IMR-90 (cell line): ENCODE data around the gene PLXNB1. TPM values are rescaled to one million over a fixed set of nuclear protein-coding genes. Genes with fewer than 3 reads are reported as not detected.

Experiments
- ATAC-seq: fragments of 200-7000 bp; cut with Tn5 transposase; 2 replicates; pipeline ENCODE4 v1.9.1; 2020; ENCODE audit warnings: low read depth, mild to moderate bottlenecking, moderate library complexity
- BruUV-seq: library from RNA; stranded (reverse); fragments of 400-500 nt; replicated peaks from 2 replicates; lab custom pipeline; 2021; lab: Mats Ljungman, UMichigan
- CTCF ChIA-PET: fragments of 300-600 bp; formaldehyde crosslinking; extraction: SDS; loops from one replicate; lab custom pipeline; 2021; ENCODE audit warnings: antibody characterized with exemption; lab: Yijun Ruan, JAX
- POLR2A ChIA-PET: fragments of 300-600 bp; sonication (Branson Sonifier 250); formaldehyde crosslinking; loops from one replicate; lab custom pipeline; 2022; ENCODE audit warnings: antibody characterized with exemption; ENCODE audit not compliant: unreplicated experiment; lab: Charles Lee
- DNase-seq: peaks from one replicate; pipeline ENCODE4 v3.0.0; 2013
- H2AFZ ChIP-seq: replicated peaks from 2 replicates; pipeline ENCODE3; 2013; ENCODE audit warnings: low read length, mild to moderate bottlenecking; ENCODE audit not compliant: poor library complexity
- H2AK5ac ChIP-seq: 2 replicates; pipeline ENCODE4 v1.6.1; 2013; ENCODE audit warnings: low read depth, low read length, inconsistent platforms
- H2AK9ac ChIP-seq: replicated peaks from 2 replicates; pipeline ENCODE3; 2013; ENCODE audit warnings: mild to moderate bottlenecking, low read depth, low read length, moderate library complexity; ENCODE audit not compliant: poor library complexity
- H2BK120ac ChIP-seq: 2 replicates; pipeline ENCODE4 v1.6.1; 2013; ENCODE audit warnings: low read depth, low read length, inconsistent platforms
- H2BK15ac ChIP-seq: 3 replicates; pipeline ENCODE4 v1.6.1; 2013; ENCODE audit warnings: low read depth, low read length, inconsistent platforms
- H2BK20ac ChIP-seq: 2 replicates; pipeline ENCODE4 v1.6.1; 2013; ENCODE audit warnings: low read depth, mild to moderate bottlenecking, inconsistent platforms, low read length, moderate library complexity
- H2BK5ac ChIP-seq: 2 replicates; pipeline ENCODE4 v1.6.1; 2013; ENCODE audit warnings: mild to moderate bottlenecking, low read depth, low read length, inconsistent platforms; ENCODE audit not compliant: poor library complexity, severe bottlenecking
- H3K14ac ChIP-seq: replicated peaks from 2 replicates; pipeline ENCODE4 v1.6.1; 2013; ENCODE audit warnings: low read depth, low read length, inconsistent platforms
- H3K18ac ChIP-seq: 2 replicates; pipeline ENCODE4 v1.6.1; 2013; ENCODE audit warnings: low read depth, low read length, control low read depth
- H3K23ac ChIP-seq: 2 replicates; pipeline ENCODE4 v1.6.1; 2013; ENCODE audit warnings: low read depth, low read length, inconsistent platforms
- H3K27ac ChIP-seq: 2 replicates; pipeline ENCODE4 v1.5.1; 2013; ENCODE audit warnings: mild to moderate bottlenecking, control low read depth, low read length; ENCODE audit not compliant: insufficient read depth
- H3K27me3 ChIP-seq: 2 replicates; pipeline ENCODE4 v1.6.1; 2013; ENCODE audit warnings: low read length; ENCODE audit not compliant: control insufficient read depth, insufficient read depth
- H3K36me3 ChIP-seq: 2 replicates; pipeline ENCODE4 v1.6.1; 2013; ENCODE audit warnings: low read length, mixed read lengths; ENCODE audit not compliant: control insufficient read depth, insufficient read depth
- H3K4ac ChIP-seq: 2 replicates; pipeline ENCODE4 v1.6.1; 2013; ENCODE audit warnings: low read depth, low read length, inconsistent platforms
- H3K4me1 ChIP-seq: 2 replicates; pipeline ENCODE4 v1.6.1; 2013; ENCODE audit warnings: low read length, mixed read lengths; ENCODE audit not compliant: control insufficient read depth, insufficient read depth
- H3K4me2 ChIP-seq: 2 replicates; pipeline ENCODE4 v1.6.1; 2013; ENCODE audit warnings: low read depth, mild to moderate bottlenecking, control low read depth, low read length, moderate library complexity
- H3K4me3 ChIP-seq: 2 replicates; pipeline ENCODE4 v1.5.1; 2013; ENCODE audit warnings: low read depth, mild to moderate bottlenecking, control low read depth, low read length, moderate library complexity; ENCODE audit not compliant: insufficient read depth
- H3K56ac ChIP-seq: 2 replicates; pipeline ENCODE4 v1.6.1; 2013; ENCODE audit warnings: low read length, inconsistent platforms; ENCODE audit not compliant: insufficient read depth; ENCODE audit errors: extremely low read depth
- H3K79me1 ChIP-seq, 2 experiments: 2 replicates each; pipeline ENCODE4 v1.6.1; 2013; ENCODE audit warnings: low read length in 2 of 2, inconsistent platforms in 1 of 2, low read depth in 1 of 2
- H3K9ac ChIP-seq: 2 replicates; pipeline ENCODE4 v1.6.1; 2013; ENCODE audit warnings: low read depth, low read length, control low read depth
- H3K9me1 ChIP-seq: 2 replicates; pipeline ENCODE4 v1.6.1; 2013; ENCODE audit warnings: low read length, inconsistent platforms; ENCODE audit not compliant: insufficient read depth
- H3K9me3 ChIP-seq: 2 replicates; pipeline ENCODE4 v1.6.1; 2013; ENCODE audit warnings: low read length; ENCODE audit not compliant: control insufficient read depth, insufficient read depth
- H4K20me1 ChIP-seq: 2 replicates; pipeline ENCODE4 v1.6.1; 2013; ENCODE audit warnings: low read length, inconsistent platforms; ENCODE audit not compliant: insufficient read depth
- H4K5ac ChIP-seq: 2 replicates; pipeline ENCODE4 v1.6.1; 2013; ENCODE audit warnings: mild to moderate bottlenecking, low read depth, low read length, control low read depth
- H4K8ac ChIP-seq, 2 experiments: 2 replicates each; pipeline ENCODE4 v1.6.1; 2013; ENCODE audit warnings: low read depth in 2 of 2, low read length in 2 of 2, control low read depth in 1 of 2, inconsistent platforms in 1 of 2
- H4K91ac ChIP-seq: 2 replicates; pipeline ENCODE4 v1.6.1; 2013; ENCODE audit warnings: low read depth, low read length, inconsistent platforms; ENCODE audit not compliant: insufficient read depth
- ELK1 ChIP-seq: fragments of 150-350 bp; IDR thresholded peaks from 2 replicates; pipeline ENCODE4 v1.6.1; 2016; ENCODE audit warnings: low read depth, mild to moderate bottlenecking, low read length, moderate library complexity, borderline replicate concordance
- MAFK ChIP-seq: IDR thresholded peaks from 2 replicates; pipeline ENCODE4 v1.6.1; 2012; ENCODE audit warnings: low read depth, low read length, improper control_type of control experiment
- MXI1 ChIP-seq: IDR thresholded peaks from 2 replicates; pipeline ENCODE4 v1.6.1; 2012; ENCODE audit warnings: low read depth, mild to moderate bottlenecking, low read length, moderate library complexity, borderline replicate concordance
- RFX5 ChIP-seq: IDR thresholded peaks from 2 replicates; pipeline ENCODE4 v1.8.0; 2012; ENCODE audit warnings: low read depth, mild to moderate bottlenecking, low read length, moderate library complexity
- WGBS, 2 experiments: methylation state at CpG; one replicate each; pipeline versions ENCODE4 v1.1.5 to v1.1.7; 2013; ENCODE audit warnings: missing lambda C conversion rate in 2 of 2; ENCODE audit not compliant: insufficient read length in 1 of 2; ENCODE audit errors: extremely low coverage in 2 of 2; 5-methylcytosine and 5-hydroxymethylcytosine counted together
- dilution Hi-C: fragments of 300-500 bp; cut with HindIII; formaldehyde crosslinking; loops from one replicate; pipeline ENCODE4 v1.14.3; 2018; ENCODE audit warnings: low sequenced_read_pairs; ENCODE audit not compliant: unreplicated experiment
- in situ Hi-C: fragments of 300-500 bp; cut with MboI; formaldehyde crosslinking; loops from 3 replicates; pipeline ENCODE4 v1.14.3; 2019; ENCODE audit warnings: low sequenced_read_pairs, inconsistent platforms, mixed read lengths
- intact Hi-C: fragments of 100-400 bp; cut with micrococcal nuclease; formaldehyde crosslinking; loops from 2 replicates; pipeline ENCODE4 v1.10.0; 2022
- polyA plus RNA-seq, 3 experiments: library from polyadenylated mRNA; depleted of rRNA; stranded (reverse); fragments of >200 nt; gene quantifications; 2 replicates each; pipeline ENCODE4 v1.2.3, GENCODE V29; 2012; ENCODE audit warnings: low replicate concordance in 1 of 3
- total RNA-seq: library from RNA; depleted of rRNA; stranded (reverse); fragments of >200 nt; gene quantifications from 2 replicates; pipeline ENCODE4 v1.2.3, GENCODE V29; 2012

The PLXNB1 gene
- total and polyA plus RNA-seq, 2 of the 4 experiments (the other 2 are of a cell fraction), result 5.2 to 25.3 TPM

GRCh38 chr3:48419597-48419996 lies 10.3 kb downstream of the PLXNB1 start:
- no peaks in the 10 kb centered on the region for H3K4me1 ChIP-seq
- H2BK120ac ChIP-seq, result no peak overlapping the region
- H4K20me1 ChIP-seq, result peaks cover 6% of the 10 kb centered on the region; the same call in 1 of the 2 replicates
- ChIA-PET POLR2A (no interaction called here), CTCF (interaction anchor here (1.3 kb wide), 1 partner anchor 16 kb away, joined by 4 read pairs; no protein-coding TSS in a partner anchor)
- H3K79me1 ChIP-seq, result peaks cover 6 to 23% of the 10 kb centered on the region in 2 experiments; a peak in 3 of 4 replicates
- no peak overlapping the region for H3K18ac ChIP-seq
- DNase-seq, result no peak
- no peak overlapping the region for H2BK20ac ChIP-seq
- H3K4ac ChIP-seq, result no peak overlapping the region
- no peak overlapping the region for H3K27ac ChIP-seq
- no peak overlapping the region for H4K8ac ChIP-seq
- in situ Hi-C loops (no loop called here), intact Hi-C loops (no loop called here), dilution Hi-C loops (no loop called here)
- no peak overlapping the region for H2BK15ac ChIP-seq
- WGBS, 2 experiments, result 92% methylated on average over 2 of the region's 17 CpGs; no CpG with 5 or more reads in 1 of the 2 experiments
- no peaks in the 10 kb centered on the region for H3K27me3 ChIP-seq
- no peak overlapping the region for H3K4me3 ChIP-seq
- H3K4me2 ChIP-seq, result no peak overlapping the region
- no peaks in the 10 kb centered on the region for H3K9me1 ChIP-seq
- no peak for ATAC-seq
- no peaks in the 10 kb centered on the region for H3K9me3 ChIP-seq
- no peak overlapping the region for H3K9ac ChIP-seq
- H3K14ac ChIP-seq, result no peak overlapping the region
- peaks cover 40% of the 10 kb centered on the region for H3K36me3 ChIP-seq
- TF ChIP-seq ELK1 (no peak), RFX5 (no peak), MAFK (no peak), MXI1 (no peak)
- no peak overlapping the region for H3K23ac ChIP-seq
- no peak overlapping the region for H2AFZ ChIP-seq
- no peak overlapping the region for H4K91ac ChIP-seq
- no peak overlapping the region for H2AK9ac ChIP-seq
- BruUV-seq, result no TSS peak
- no peak overlapping the region for H2AK5ac ChIP-seq
- no peak overlapping the region for H4K5ac ChIP-seq
- no peak overlapping the region for H3K56ac ChIP-seq
- no peak overlapping the region for H2BK5ac ChIP-seq
